Lower leg skin (tissue), 4 donors: ENCODE results near the gene CALU. TPM values are rescaled to one million over a fixed set of nuclear protein-coding genes. Genes with fewer than 3 reads are reported as not detected.

Experiments
- DNase-seq, 2 donors: peaks; one replicate each; pipeline ENCODE4 v3.0.0-alpha.2; 2019; ENCODE audit warnings: low spot score in 2 of 2
- H3K4me3 ChIP-seq: fragments of 200-600 bp; sonication (generic); 2 replicates; pipeline ENCODE4 v1.5.1; 2017; ENCODE audit warnings: mild to moderate bottlenecking, low read depth; ENCODE audit not compliant: poor library complexity, severe bottlenecking
- CTCF ChIP-seq, 3 donors: fragments of 450-650 bp; IDR thresholded peaks; one replicate each; pipeline ENCODE4 v1.5.1; 2016; ENCODE audit warnings: antibody characterized with exemption in 3 of 3, mild to moderate bottlenecking in 3 of 3, moderate library complexity in 2 of 3
- POLR2A ChIP-seq, 2 donors: fragments of 450-650 bp; IDR thresholded peaks; one replicate each; pipeline ENCODE4 v1.6.1; 2016 to 2017; ENCODE audit warnings: antibody characterized with exemption in 2 of 2, mild to moderate bottlenecking in 1 of 2, moderate library complexity in 1 of 2
- WGBS, 2 donors: methylation state at CpG; one replicate each; pipeline ENCODE4 v1.1.5; 2018; 5-methylcytosine and 5-hydroxymethylcytosine counted together
- intact Hi-C: fragments of 100-400 bp; cut with DNase I; formaldehyde crosslinking; loops from one replicate; pipeline ENCODE4 v1.15.0; 2023; ENCODE audit warnings: low total_unique reads
- total RNA-seq, 4 donors: library from RNA; depleted of rRNA; stranded (reverse); fragments of >200 nt; gene quantifications; one replicate each; pipeline ENCODE4 v1.1.0, GENCODE V29; 2016

CALU gene
- total RNA-seq, 4 donors from 2014 or later, result 22.7 to 53.8 (median 30.8) TPM

DNA sequence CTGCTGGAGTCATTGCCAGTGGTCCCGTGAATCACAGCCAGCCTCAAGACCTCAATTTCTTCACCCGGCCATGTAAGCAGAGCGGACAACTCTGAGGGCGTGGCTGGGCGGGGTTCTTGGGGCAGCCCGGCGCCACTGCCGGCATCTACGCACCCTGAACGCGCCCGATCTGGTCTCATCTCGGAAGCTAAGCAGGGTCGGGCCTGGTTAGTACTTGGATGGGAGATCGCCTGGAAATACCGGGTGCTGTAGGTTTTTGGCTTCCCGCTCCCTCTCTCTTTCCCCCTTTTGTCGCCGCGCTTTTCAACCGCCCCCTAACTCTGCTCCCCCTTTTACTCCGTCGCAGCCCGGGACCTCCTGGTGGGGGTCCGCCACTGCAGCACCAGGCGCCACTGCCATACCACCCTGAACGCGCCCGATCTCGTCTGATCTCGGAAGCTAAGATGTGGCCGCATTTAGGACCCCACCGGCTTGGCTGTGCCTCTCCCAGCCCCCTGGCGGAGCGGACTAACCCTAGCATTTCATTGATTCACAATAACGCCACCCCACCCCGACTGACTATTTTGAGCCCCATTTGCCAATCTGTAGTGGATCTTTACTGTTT, 41.8 kb upstream of the CALU start:
- WGBS, 2 donors, result 2 to 6% methylated on average over 36 to 37 of the region's 37 CpGs
- DNase-seq, result peak; percentile 32 to 86
- intact Hi-C loops, result no loop called here
- H3K4me3 ChIP-seq, result peak overlapping the region; percentile 0
- TF ChIP-seq POLR2A (IDR thresholded peaks at IDR 0.05) (no peak), CTCF (IDR thresholded peaks at IDR 0.05) (no peak)

DNA sequence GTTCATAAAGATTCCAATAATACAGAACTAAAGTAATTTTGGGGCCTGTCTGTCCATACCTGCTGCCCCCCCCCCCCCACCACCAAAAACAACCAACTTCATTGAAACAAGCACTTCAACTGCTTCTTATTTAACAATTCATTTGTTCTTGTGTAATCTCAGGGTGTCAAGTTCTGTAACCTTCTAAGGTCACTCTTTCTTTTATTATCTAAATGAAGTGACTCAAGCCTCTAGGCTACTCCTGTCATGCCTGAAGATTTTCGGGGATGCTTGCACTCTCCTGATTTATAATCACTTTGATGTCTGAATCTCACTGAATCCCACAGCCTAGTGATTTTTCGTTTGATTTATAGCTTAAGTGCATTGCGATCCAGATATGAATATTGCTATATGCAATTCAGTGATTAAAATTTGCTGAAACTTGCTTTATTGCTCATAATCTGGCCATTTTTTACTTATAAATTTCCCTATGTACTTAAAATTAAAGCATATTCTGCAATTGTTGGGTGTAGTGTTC, 39.9 kb upstream of the CALU start:
- TF ChIP-seq POLR2A (IDR thresholded peaks at IDR 0.05), result no peak
- no peak for TF ChIP-seq CTCF (IDR thresholded peaks at IDR 0.05)
- H3K4me3 ChIP-seq, result no peak overlapping the region
- 52 to 69% methylated on average over 3 of the region's 3 CpGs for WGBS, 2 donors
- no peak for DNase-seq
- intact Hi-C loops, result no loop called here

DNA sequence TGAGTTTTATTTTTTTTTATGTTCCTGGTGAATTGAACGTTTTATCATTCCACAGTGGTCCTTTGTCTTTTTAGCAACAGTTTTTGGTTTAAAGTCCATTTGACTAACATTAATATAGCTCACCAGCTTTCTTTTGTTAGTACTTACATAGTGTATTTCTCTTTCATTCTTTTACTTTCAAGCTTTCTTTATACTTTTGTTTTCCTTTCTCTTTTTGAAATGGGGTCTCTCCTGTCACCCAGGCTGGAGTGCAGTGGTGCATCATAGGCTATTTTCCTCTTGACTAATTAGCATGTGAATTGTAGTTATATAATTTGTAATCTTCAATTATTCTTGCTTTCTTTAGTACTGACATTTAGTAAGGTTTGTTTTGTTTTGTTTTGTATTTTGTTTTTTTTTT, 39.3 kb upstream of the CALU start:
- intact Hi-C loops, result no loop called here
- TF ChIP-seq CTCF (IDR thresholded peaks at IDR 0.05) (no peak), POLR2A (IDR thresholded peaks at IDR 0.05) (no peak)
- 64 to 73% methylated on average over 1 of the region's 1 CpG for WGBS, 2 donors

DNA sequence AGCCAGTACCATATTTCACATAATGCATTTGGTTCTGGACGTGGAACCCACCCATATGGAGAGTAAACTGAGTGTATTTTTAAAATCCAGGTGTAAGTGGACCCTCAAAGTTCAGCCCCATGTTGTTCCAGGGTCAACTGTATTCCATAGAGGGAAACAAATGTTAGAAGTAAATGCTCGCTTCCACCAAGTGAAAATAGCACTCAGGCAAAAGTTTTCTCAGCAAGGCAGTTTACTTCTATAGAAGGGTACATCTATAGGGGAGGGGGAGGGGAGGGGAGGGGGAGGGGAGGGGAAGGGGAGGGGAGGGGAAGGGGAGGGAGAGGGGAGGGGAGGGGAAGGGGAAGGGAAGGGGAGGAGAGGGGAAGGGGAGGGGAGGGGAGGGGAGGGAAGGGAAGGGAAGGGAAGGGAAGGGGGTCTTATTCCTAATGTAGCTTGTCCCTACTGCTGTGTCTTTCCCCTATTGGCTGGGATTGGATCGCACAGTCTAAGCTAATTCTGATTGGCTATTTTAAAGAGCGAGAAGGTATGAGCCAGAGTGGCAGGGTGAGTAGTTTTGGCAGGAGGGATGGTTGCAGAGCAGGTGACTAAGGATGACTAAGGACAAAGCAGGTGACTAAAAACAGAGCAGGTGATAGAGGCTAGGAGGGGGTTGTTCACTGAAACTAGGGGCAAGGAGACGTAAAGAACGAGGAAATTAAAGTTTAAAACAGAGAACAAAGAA, 37.9 kb upstream of the CALU start:
- no peak overlapping the region for H3K4me3 ChIP-seq
- WGBS, 2 donors, result 83 to 84% methylated on average over 6 of the region's 6 CpGs
- intact Hi-C loops, result no loop called here
- TF ChIP-seq CTCF (IDR thresholded peaks at IDR 0.05) (no peak), POLR2A (IDR thresholded peaks at IDR 0.05) (no peak)
- DNase-seq, result peak in 1 of 2 donors; percentile 2

More for the DNA sequence above, 39.3 kb upstream of the CALU start:
- H3K4me3 ChIP-seq, result no peak overlapping the region
- DNase-seq, result no peak

- WGBS, 2 donors, result 45 to 46% methylated on average over 7 of the region's 7 CpGs
- intact Hi-C loops, result no loop called here
- H3K4me3 ChIP-seq, result no peak overlapping the region
- DNase-seq, result peak in 1 of 2 donors; percentile 8
- TF ChIP-seq CTCF (IDR thresholded peaks at IDR 0.05) (no peak), POLR2A (IDR thresholded peaks at IDR 0.05) (no peak)
Measured at GRCh38 chr7:128703609-128704241, 35.4 kb upstream of the CALU start.
